Esophagus muscularis mucosa (tissue), 4 donors: Measurements from ENCODE around the gene SSBP4. TPM values are rescaled to one million over a fixed set of nuclear protein-coding genes. Genes with fewer than 3 reads are reported as not detected.

ENCODE experiments used
- DNase-seq: peaks from one replicate; pipeline ENCODE4 v3.0.0-alpha.2; 2017; ENCODE audit errors: extremely low spot score
- H3K27ac ChIP-seq, 4 donors: fragments of 200-600 bp; sonication (generic); replicated peaks in 1 of 4; 1 replicate in 3 of 4; 2 replicates in 1 of 4; pipeline ENCODE4 v1.5.1; 2016 to 2019; ENCODE audit warnings: mild to moderate bottlenecking in 1 of 4
- H3K27me3 ChIP-seq, 4 donors: fragments of 200-600 bp; sonication (generic); one replicate each; pipeline versions ENCODE4 v1.5.1 to v1.6.0; 2016 to 2019
- H3K36me3 ChIP-seq, 4 donors: fragments of 200-600 bp; sonication (generic); one replicate each; pipeline ENCODE4 v1.5.1; 2016 to 2019
- H3K4me1 ChIP-seq, 4 donors: fragments of 200-600 bp; sonication (generic); one replicate each; pipeline ENCODE4 v1.5.1; 2016 to 2019
- H3K4me3 ChIP-seq, 4 donors: fragments of 200-600 bp; sonication (generic); 1 replicate in 2 of 4; 2 replicates in 2 of 4; pipeline ENCODE4 v1.5.1; 2016 to 2019; ENCODE audit warnings: mild to moderate bottlenecking in 4 of 4, moderate library complexity in 1 of 4
- H3K9me3 ChIP-seq, 4 donors: fragments of 200-600 bp; sonication (generic); 1 replicate in 3 of 4; 2 replicates in 1 of 4; pipeline ENCODE4 v1.5.1; 2016 to 2019
- CTCF ChIP-seq, 3 experiments: fragments of 200-600 bp in 2 of 3; fragments of 450-650 bp in 1 of 3; sonication (generic) in 2 of 3; IDR thresholded peaks; one replicate each; pipeline ENCODE4 v1.5.1; 2017 to 2019; ENCODE audit warnings: antibody characterized with exemption in 3 of 3, mild to moderate bottlenecking in 2 of 3, moderate library complexity in 1 of 3
- EP300 ChIP-seq: sonication (generic); formaldehyde crosslinking; IDR thresholded peaks from one replicate; pipeline ENCODE4 v1.6.1; 2017; ENCODE audit warnings: antibody characterized with exemption
- POLR2A ChIP-seq: fragments of 450-650 bp; IDR thresholded peaks from one replicate; pipeline ENCODE4 v1.6.1; 2017; ENCODE audit warnings: antibody characterized with exemption, moderate library complexity, mild to moderate bottlenecking, low read depth
- POLR2AphosphoS5 ChIP-seq, 2 donors: sonication (generic); formaldehyde crosslinking; IDR thresholded peaks; one replicate each; pipeline ENCODE4 v1.6.1; 2017; ENCODE audit warnings: antibody characterized with exemption in 2 of 2
- WGBS: methylation state at CpG from one replicate; pipeline ENCODE4 v1.1.5; 2018; 5-methylcytosine and 5-hydroxymethylcytosine counted together
- intact Hi-C: fragments of 100-400 bp; cut with DNase I; formaldehyde crosslinking; loops from one replicate; pipeline ENCODE4 v1.15.1; 2023
- total RNA-seq, 4 donors: library from RNA; depleted of rRNA; stranded (reverse); fragments of >200 nt; gene quantifications; one replicate each; pipeline versions ENCODE4 v1.1.0 to v1.2.1, GENCODE V29; 2016

The SSBP4 gene
- total RNA-seq, 4 donors from 2014 or later, result 53.2 to 109 (median 77.8) TPM

DNA sequence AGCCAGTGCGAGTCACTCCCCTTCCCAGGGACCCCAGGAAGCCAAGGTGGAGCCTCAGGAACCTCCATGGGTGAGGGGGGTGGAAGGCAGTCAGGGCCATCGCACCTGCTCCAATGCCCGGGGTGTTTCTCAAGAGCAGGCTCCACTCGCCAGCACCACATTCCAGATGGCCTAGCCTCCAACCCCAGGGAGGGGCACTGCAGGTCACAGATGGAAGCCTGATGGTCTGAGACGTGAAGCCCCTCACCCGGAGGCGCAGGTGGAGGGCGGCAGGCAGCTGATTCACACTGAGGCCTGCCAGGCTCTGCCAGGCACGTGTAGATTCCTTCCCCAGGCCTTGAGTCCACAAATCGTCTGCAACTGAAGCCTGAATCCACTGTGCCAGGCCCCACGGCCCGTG, 41.7 kb downstream of the SSBP4 start:
- no peak for DNase-seq
- no peaks in the 10 kb centered on the region for H3K27me3 ChIP-seq
- 73% methylated on average over 6 of the region's 12 CpGs for WGBS
- H3K9me3 ChIP-seq, result no peaks in the 10 kb centered on the region
- peaks cover 69 to 100% (median 99%) of the 10 kb centered on the region in 4 donors for H3K4me1 ChIP-seq
- peaks cover 0 to 58% (median 42%) of the 10 kb centered on the region in 4 donors for H3K36me3 ChIP-seq
- no peak overlapping the region for H3K4me3 ChIP-seq
- H3K27ac ChIP-seq, result peak overlapping the region; percentile 83 to 95 (median 90)
- TF ChIP-seq POLR2AphosphoS5 (IDR thresholded peaks at IDR 0.05), result no peak
- no peak for TF ChIP-seq CTCF (IDR thresholded peaks at IDR 0.05)
- no peak for TF ChIP-seq EP300
- no peak for TF ChIP-seq POLR2A
- intact Hi-C loops, result loop anchor here (5.0 kb wide), 1 partner anchor 61 kb away; the partner anchor contains the start of gene ELL

DNA sequence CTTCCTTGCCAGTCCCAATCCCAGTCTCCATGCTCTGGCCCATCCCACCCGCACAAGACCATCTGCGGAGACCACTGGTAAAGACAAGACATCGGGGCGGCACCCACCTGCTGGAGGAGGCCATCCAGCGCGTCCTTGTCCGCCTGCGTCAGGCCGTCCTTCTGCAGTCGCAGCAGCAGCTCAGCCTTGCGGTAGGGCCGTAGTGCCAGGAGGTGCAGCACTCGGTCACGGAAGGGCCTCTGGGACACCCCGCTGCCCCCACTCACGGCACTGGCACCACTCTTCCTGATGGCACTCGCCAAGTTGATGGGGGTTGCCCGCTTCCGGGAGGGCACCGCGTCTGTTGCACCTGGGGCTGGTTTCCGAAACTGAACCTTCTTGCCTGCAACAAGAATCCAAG, 42.3 kb downstream of the SSBP4 start:
- Histone ChIP-seq H3K9me3 (no peaks in the 10 kb centered on the region), H3K27me3 (no peaks in the 10 kb centered on the region), H3K27ac (peak overlapping the region; percentile 83 to 95 (median 90)), H3K4me3 (no peak overlapping the region), H3K4me1 (peaks cover 74 to 100% (median 100%) of the 10 kb centered on the region in 4 donors), H3K36me3 (peaks cover 0 to 52% (median 40%) of the 10 kb centered on the region in 4 donors)
- intact Hi-C loops, result loop anchor here (5.0 kb wide), 1 partner anchor 61 kb away; the partner anchor contains the start of gene ELL
- DNase-seq, result no peak
- TF ChIP-seq CTCF (IDR thresholded peaks at IDR 0.05) (no peak), POLR2AphosphoS5 (IDR thresholded peaks at IDR 0.05) (no peak), EP300 (no peak), POLR2A (no peak)
- WGBS, result 91% methylated on average over 12 of the region's 22 CpGs

DNA sequence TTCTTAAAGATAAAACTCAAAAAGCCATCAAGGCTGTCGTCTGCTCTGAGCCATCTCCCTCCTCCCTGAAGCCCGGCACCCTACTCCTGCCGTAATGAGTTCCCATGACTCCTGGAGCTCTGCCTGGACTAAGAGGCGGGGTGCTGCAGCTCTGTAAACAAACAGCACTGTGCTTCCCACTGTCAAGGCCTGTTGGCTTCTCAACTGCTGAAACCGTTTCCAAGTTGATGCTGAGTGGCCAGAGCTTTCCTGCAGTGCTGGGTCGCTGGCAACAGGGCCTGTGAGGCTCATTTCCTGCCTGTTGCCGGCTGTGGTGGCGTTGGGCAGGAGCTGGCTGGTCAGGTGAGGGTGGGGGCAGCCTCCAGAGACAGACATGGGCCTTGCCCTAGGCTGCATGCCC, 45.4 kb downstream of the SSBP4 start:
- Histone ChIP-seq H3K9me3 (no peaks in the 10 kb centered on the region), H3K4me3 (no peak overlapping the region), H3K4me1 (peaks cover 81 to 97% (median 96%) of the 10 kb centered on the region in 4 donors), H3K36me3 (peaks cover 0 to 36% (median 23%) of the 10 kb centered on the region in 4 donors), H3K27ac (peak overlapping the region; percentile 77 to 91 (median 88)), H3K27me3 (no peaks in the 10 kb centered on the region)
- DNase-seq, result peak; percentile 96
- 24% methylated on average over 4 of the region's 8 CpGs for WGBS
- TF ChIP-seq POLR2AphosphoS5 (IDR thresholded peaks at IDR 0.05), result peak; percentile 83 to 92
- no peak for TF ChIP-seq CTCF (IDR thresholded peaks at IDR 0.05)
- intact Hi-C loops, result loop anchor here (5.0 kb wide), 1 partner anchor 58 kb away; the partner anchor contains the start of gene ELL

- Histone ChIP-seq H3K27ac (peak overlapping the region; percentile 77 to 91 (median 88)), H3K27me3 (no peaks in the 10 kb centered on the region), H3K4me3 (no peak overlapping the region), H3K9me3 (no peaks in the 10 kb centered on the region), H3K4me1 (peaks cover 83 to 97% (median 96%) of the 10 kb centered on the region in 4 donors), H3K36me3 (peaks cover under 1 to 35% (median 22%) of the 10 kb centered on the region in 4 donors)
- WGBS, result 89% methylated on average over 29 of the region's 30 CpGs
- TF ChIP-seq CTCF (IDR thresholded peaks at IDR 0.05), result no peak
- no peak for TF ChIP-seq POLR2AphosphoS5 (IDR thresholded peaks at IDR 0.05)
- no peak for TF ChIP-seq EP300
- TF ChIP-seq POLR2A, result no peak
- no peak for DNase-seq
- intact Hi-C loops, result no loop called here
Observed at GRCh38 chr19:18465214-18465963, 46.2 kb downstream of the SSBP4 start.
